Caco-2 (cell line): ENCODE data around the gene HES1. TPM values are rescaled to one million over a fixed set of nuclear protein-coding genes. Genes with fewer than 3 reads are reported as not detected.
A peak's percentile ranks its signal among the peaks of the same experiment; 100 is the strongest.

Source experiments
- BruUV-seq: library from RNA; stranded (reverse); fragments of 400-500 nt; replicated peaks from 2 replicates; lab custom pipeline; 2021; lab: Mats Ljungman, UMichigan
- CTCF ChIA-PET: fragments of 300-600 bp; sonication (Branson Sonifier 250); formaldehyde crosslinking; loops from one replicate; lab custom pipeline; 2022; ENCODE audit warnings: antibody characterized with exemption; lab: Charles Lee
- POLR2A ChIA-PET: fragments of 300-600 bp; sonication (Branson Sonifier 250); formaldehyde crosslinking; loops from one replicate; lab custom pipeline; 2022; ENCODE audit warnings: antibody characterized with exemption; lab: Charles Lee
- DNase-seq, 2 experiments: peaks; one replicate each; pipeline versions ENCODE4 v3.0.0 to v3.0.0-alpha.2; 2020 to 2022
- H3K27me3 ChIP-seq: replicated peaks from 2 replicates; pipeline ENCODE4 v1.6.0; 2011; ENCODE audit warnings: low read length; ENCODE audit not compliant: control insufficient read depth, insufficient read depth
- H3K36me3 ChIP-seq: 2 replicates; pipeline ENCODE4 v1.5.1; 2011; ENCODE audit warnings: low read length; ENCODE audit not compliant: control insufficient read depth, insufficient read depth
- H3K4me1 ChIP-seq: fragments of 250-450 bp; sonication (Bioruptor Pico); 2 replicates; pipeline ENCODE4 v1.5.1; 2020; ENCODE audit warnings: mild to moderate bottlenecking
- H3K4me3 ChIP-seq: 2 replicates; pipeline ENCODE4 v1.5.1; 2011; ENCODE audit warnings: low read depth, mild to moderate bottlenecking, control low read depth, low read length
- H3K9me3 ChIP-seq: fragments of 250-450 bp; sonication (Bioruptor Pico); 2 replicates; pipeline ENCODE4 v1.5.1; 2020; ENCODE audit warnings: mild to moderate bottlenecking, moderate library complexity
- H3K27ac Mint-ChIP-seq: one replicate; pipeline ENCODE4 v1.8.0; 2022; ENCODE audit warnings: mixed read lengths; ENCODE audit not compliant: unreplicated experiment
- H3K27me3 Mint-ChIP-seq: one replicate; pipeline ENCODE4 v1.8.0; 2022; ENCODE audit warnings: mixed read lengths; ENCODE audit not compliant: insufficient read depth, unreplicated experiment
- H3K36me3 Mint-ChIP-seq: one replicate; pipeline ENCODE4 v1.8.0; 2022; ENCODE audit warnings: mild to moderate bottlenecking, mixed read lengths; ENCODE audit not compliant: insufficient read depth, unreplicated experiment
- H3K4me1 Mint-ChIP-seq: one replicate; pipeline ENCODE4 v1.8.0; 2022; ENCODE audit warnings: low read depth, mixed read lengths; ENCODE audit not compliant: unreplicated experiment
- H3K4me3 Mint-ChIP-seq: one replicate; pipeline ENCODE4 v1.8.0; 2022; ENCODE audit warnings: mild to moderate bottlenecking, moderate library complexity, mixed read lengths; ENCODE audit not compliant: unreplicated experiment
- H3K9me3 Mint-ChIP-seq: one replicate; pipeline ENCODE4 v1.8.0; 2022; ENCODE audit warnings: mixed read lengths; ENCODE audit not compliant: unreplicated experiment
- CTCF ChIP-seq, 2 experiments: fragments of 200-600 bp in 1 of 2; IDR thresholded peaks; 1 replicate in 1 of 2; 2 replicates in 1 of 2; pipeline versions ENCODE4 v1.5.1 to v1.8.0; 2011 to 2022; ENCODE audit warnings: antibody characterized with exemption in 1 of 2, control low read depth in 1 of 2, inconsistent platforms in 1 of 2, low read depth in 1 of 2, low read length in 1 of 2, mild to moderate bottlenecking in 1 of 2, moderate library complexity in 1 of 2; ENCODE audit not compliant: insufficient read depth in 1 of 2, severe bottlenecking in 1 of 2, unreplicated experiment in 1 of 2
- intact Hi-C: fragments of 100-400 bp; cut with micrococcal nuclease; formaldehyde crosslinking; loops from one replicate; pipeline ENCODE4 v1.10.0; 2022; ENCODE audit not compliant: unreplicated experiment
- total RNA-seq: library from RNA; stranded (reverse); gene quantifications from 2 replicates; pipeline ENCODE4 v1.2.3, GENCODE V29; 2022

The HES1 gene
- total RNA-seq, 1 experiment from 2014 or later: 123 TPM

- intact Hi-C loops: no loop called here
- Mint-ChIP-seq H3K27me3 (no peaks in the 10 kb centered on the region), H3K36me3 (no peaks in the 10 kb centered on the region), H3K4me3 (no peak overlapping the region), H3K27ac (peak overlapping the region; percentile 39), H3K9me3 (no peaks in the 10 kb centered on the region), H3K4me1 (peaks cover 67% of the 10 kb centered on the region)
- DNase-seq: no peak
- H3K27me3 ChIP-seq: no peaks in the 10 kb centered on the region
- TF ChIP-seq CTCF (IDR thresholded peaks at IDR 0.05; ENCODE audit: insufficient read depth in 1 of 2, low read depth in 1 of 2, low read length in 1 of 2, severe bottlenecking in 1 of 2, unreplicated experiment in 1 of 2): no peak
- ChIA-PET POLR2A (interaction anchor here (1.0 kb wide), 1 partner anchor 194 kb away, joined by 3 read pairs; no protein-coding TSS in a partner anchor), CTCF (no interaction called here)
- H3K4me1 ChIP-seq: peaks cover 49% of the 10 kb centered on the region
- no peaks in the 10 kb centered on the region for H3K9me3 ChIP-seq
- BruUV-seq: no TSS peak
- no peak overlapping the region for H3K4me3 ChIP-seq
- no peaks in the 10 kb centered on the region for H3K36me3 ChIP-seq
Measured at GRCh38 chr3:194105292-194105691, 30.7 kb upstream of the HES1 start.

- intact Hi-C loops: no loop called here
- ChIA-PET CTCF (interaction anchor here (0.5 kb wide), 1 partner anchor 36 kb away, joined by 5 read pairs; no protein-coding TSS in a partner anchor), POLR2A (no interaction called here)
- no peak for TF ChIP-seq CTCF (IDR thresholded peaks at IDR 0.05; ENCODE audit: insufficient read depth in 1 of 2, low read depth in 1 of 2, low read length in 1 of 2, severe bottlenecking in 1 of 2, unreplicated experiment in 1 of 2)
- no peaks in the 10 kb centered on the region for H3K27me3 Mint-ChIP-seq
- Histone ChIP-seq H3K27me3 (no peaks in the 10 kb centered on the region), H3K4me1 (peaks cover 47% of the 10 kb centered on the region), H3K9me3 (no peaks in the 10 kb centered on the region), H3K4me3 (no peak overlapping the region), H3K36me3 (no peaks in the 10 kb centered on the region)
- no peak overlapping the region for H3K4me3 Mint-ChIP-seq
- no peak for DNase-seq
- H3K36me3 Mint-ChIP-seq: no peaks in the 10 kb centered on the region
- no peak overlapping the region for H3K27ac Mint-ChIP-seq
- no TSS peak for BruUV-seq
- H3K9me3 Mint-ChIP-seq: no peaks in the 10 kb centered on the region
- peaks cover 65% of the 10 kb centered on the region for H3K4me1 Mint-ChIP-seq
Measured at GRCh38 chr3:194107107-194107506, 28.8 kb upstream of the HES1 start.

- CTCF ChIA-PET: no interaction called here
- peaks cover 13% of the 10 kb centered on the region for H3K36me3 Mint-ChIP-seq
- no peaks in the 10 kb centered on the region for H3K9me3 Mint-ChIP-seq
- H3K36me3 ChIP-seq: no peaks in the 10 kb centered on the region
- DNase-seq: no peak
- no peak overlapping the region for H3K4me3 ChIP-seq
- H3K9me3 ChIP-seq: no peaks in the 10 kb centered on the region
- no peaks in the 10 kb centered on the region for H3K27me3 Mint-ChIP-seq
- no peak overlapping the region for H3K4me3 Mint-ChIP-seq
- intact Hi-C loops: no loop called here
- peaks cover 46% of the 10 kb centered on the region for H3K4me1 Mint-ChIP-seq
- POLR2A ChIA-PET: no interaction called here
- H3K27me3 ChIP-seq: no peaks in the 10 kb centered on the region
- BruUV-seq: no TSS peak
- peaks cover 46% of the 10 kb centered on the region for H3K4me1 ChIP-seq
- no peak for TF ChIP-seq CTCF (IDR thresholded peaks at IDR 0.05; ENCODE audit: insufficient read depth in 1 of 2, low read depth in 1 of 2, low read length in 1 of 2, severe bottlenecking in 1 of 2, unreplicated experiment in 1 of 2)
- H3K27ac Mint-ChIP-seq: no peak overlapping the region
Measured at GRCh38 chr3:194109192-194109863, 26.6 kb upstream of the HES1 start.
